ENCODE measurements around the gene MS4A2.
"Not testable (repeated sequence)": the region's sequence is repeated elsewhere in the genome, so short reads cannot be mapped to it uniquely, and the experiment has no call there.

The MS4A2 gene

DNA sequence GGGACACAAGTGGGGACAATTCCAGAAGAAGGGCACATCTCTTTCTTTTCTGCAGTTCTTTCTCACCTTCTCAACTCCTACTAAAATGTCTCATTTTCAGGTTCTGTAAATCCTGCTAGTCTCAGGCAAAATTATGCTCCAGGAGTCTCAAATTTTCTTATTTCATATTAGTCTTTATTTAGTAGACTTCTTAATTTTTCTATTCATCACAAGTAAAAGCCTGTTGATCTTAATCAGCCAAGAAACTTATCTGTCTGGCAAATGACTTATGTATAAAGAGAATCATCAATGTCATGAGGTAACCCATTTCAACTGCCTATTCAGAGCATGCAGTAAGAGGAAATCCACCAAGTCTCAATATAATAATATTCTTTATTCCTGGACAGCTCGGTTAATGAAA lies at the start of gene MS4A2:
TSS of gene MS4A2 (plus strand) at position 301 of the 400 bp plus-strand sequence. CDS start 102 bp downstream, outside the sequence.
- H3K4me3 ChIP-seq (ENCODE audit: low read length), result no peak within 1 kb of the TSS

DNA sequence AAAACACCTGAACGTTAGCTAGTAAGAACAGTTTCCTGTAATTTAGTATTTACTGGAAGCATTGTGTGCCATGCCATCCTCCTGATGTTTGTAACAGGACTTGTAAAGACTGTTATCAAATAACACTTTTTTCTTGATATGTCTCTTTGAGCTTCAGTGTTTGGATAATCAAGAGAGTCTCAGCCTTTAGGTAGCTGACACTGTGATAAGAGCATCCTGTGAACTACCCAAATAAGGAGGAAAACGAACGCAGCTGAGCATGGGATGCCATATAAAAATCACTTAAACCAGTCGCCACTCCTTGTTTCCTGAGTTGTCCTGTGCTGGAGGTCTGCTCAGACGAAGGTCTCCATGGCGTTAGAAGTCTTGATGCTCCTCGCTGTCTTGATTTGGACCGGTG lies 48.4 kb upstream of the MS4A2 start, which contains the start of gene OOSP2:
TSS of gene OOSP2 (plus strand) at position 301 of the 400 bp plus-strand sequence. CDS start at position 352, 51 bp downstream.
- no peak for TF ChIP-seq ZNF274 (IDR thresholded peaks at IDR 0.05; ENCODE audit: low read depth, low read length)
- H3K4me3 ChIP-seq (ENCODE audit: low read length), result no peak within 1 kb of the TSS

More for the DNA sequence above, at the start of gene MS4A2:
- TF ChIP-seq ZNF274 (IDR thresholded peaks at IDR 0.05; ENCODE audit: low read depth, low read length), result no peak

DNA sequence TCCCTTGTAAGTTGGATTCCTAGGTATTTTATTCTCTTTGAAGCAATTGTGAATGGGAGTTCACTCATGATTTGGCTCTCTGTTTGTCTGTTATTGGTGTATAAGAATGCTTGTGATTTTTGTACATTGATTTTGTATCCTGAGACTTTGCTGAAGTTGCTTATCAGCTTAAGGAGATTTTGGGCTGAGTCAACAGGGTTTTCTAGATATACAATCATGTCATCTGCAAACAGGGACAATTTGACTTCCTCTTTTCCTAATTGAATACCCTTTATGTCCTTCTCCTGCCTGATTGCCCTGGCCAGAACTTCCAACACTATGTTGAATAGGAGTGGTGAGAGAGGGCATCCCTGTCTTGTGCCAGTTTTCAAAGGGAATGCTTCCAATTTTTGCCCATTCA lies 38.0 kb upstream of the MS4A2 start:
- not testable (repeated sequence) for H3K4me3 ChIP-seq (ENCODE audit: low read length)

DNA sequence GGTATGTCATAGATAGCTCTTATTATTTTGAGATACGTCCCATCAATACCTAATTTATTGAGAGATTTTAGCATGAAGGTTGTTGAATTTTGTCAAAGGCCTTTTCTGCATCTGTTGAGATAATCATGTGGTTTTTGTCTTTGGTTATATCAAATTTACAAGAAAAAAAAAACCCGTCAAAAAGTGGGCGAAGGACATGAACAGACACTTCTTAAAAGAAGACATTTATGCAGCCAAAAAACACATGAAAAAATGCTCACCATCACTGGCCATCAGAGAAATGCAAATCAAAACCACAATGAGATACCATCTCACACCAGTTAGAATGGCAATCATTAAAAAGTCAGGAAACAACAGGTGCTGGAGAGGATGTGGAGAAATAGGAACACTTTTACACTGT lies 37.6 kb upstream of the MS4A2 start:
- H3K4me3 ChIP-seq (ENCODE audit: low read length), result not testable (repeated sequence)

DNA sequence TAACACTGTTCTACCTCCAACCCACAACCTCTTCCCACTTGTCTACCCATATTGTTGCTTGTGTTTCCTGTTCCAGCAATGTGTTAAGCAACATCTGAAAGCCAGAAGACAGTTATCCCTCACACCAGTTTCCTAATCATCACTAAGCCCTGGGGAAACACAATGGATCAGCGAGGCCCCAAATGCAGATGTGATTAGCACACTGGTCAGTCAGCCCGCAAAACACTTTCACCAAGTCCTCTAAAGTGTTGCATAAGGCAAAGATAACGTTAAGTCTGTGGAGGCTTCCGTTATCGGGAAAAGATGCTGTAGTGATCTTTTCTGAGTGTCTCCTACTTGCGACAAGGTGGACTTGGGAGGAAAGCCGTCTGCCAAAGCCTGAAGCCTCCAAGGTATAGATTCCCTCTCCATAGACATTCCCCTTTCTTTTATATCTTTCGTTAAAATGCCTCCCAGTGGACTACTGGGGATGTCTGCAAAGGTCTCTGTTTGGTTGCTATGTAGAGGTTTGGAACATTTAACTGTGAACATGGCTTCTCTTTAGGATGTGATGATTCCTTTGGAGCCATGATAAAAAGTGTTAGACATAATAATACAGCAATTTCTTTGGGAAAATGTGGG lies 32.0 kb upstream of the MS4A2 start, which contains the start of gene MS4A3:
TSS of gene MS4A3 (plus strand) at position 317 of the 621 bp plus-strand sequence. CDS start 4,496 bp downstream, outside the sequence.
- TF ChIP-seq ZNF274 (IDR thresholded peaks at IDR 0.05; ENCODE audit: low read depth, low read length), result no peak
- no peak within 1 kb of the TSS for H3K4me3 ChIP-seq (ENCODE audit: low read length)

DNA sequence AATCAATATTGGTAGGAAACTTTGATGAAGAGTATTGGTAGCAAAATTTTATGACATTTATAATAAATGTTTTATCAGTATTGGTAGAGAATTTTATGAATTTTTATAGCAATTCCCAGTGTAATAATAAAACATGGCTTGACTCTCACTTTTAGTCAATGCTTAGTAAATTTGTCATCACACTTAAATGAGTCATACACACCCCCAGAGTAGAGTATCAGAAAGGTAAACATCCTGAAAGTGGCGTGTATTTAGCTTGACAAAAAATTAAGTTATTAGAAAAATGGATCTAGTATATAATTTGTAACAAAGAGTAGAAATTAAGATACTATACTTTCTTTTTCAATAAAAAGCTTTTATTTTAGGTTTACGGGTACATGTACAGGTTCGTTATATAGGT lies 29.4 kb upstream of the MS4A2 start:
- TF ChIP-seq ZNF274 (IDR thresholded peaks at IDR 0.05; ENCODE audit: low read depth, low read length), result no peak
- H3K4me3 ChIP-seq (ENCODE audit: low read length), result no peak overlapping the region

DNA sequence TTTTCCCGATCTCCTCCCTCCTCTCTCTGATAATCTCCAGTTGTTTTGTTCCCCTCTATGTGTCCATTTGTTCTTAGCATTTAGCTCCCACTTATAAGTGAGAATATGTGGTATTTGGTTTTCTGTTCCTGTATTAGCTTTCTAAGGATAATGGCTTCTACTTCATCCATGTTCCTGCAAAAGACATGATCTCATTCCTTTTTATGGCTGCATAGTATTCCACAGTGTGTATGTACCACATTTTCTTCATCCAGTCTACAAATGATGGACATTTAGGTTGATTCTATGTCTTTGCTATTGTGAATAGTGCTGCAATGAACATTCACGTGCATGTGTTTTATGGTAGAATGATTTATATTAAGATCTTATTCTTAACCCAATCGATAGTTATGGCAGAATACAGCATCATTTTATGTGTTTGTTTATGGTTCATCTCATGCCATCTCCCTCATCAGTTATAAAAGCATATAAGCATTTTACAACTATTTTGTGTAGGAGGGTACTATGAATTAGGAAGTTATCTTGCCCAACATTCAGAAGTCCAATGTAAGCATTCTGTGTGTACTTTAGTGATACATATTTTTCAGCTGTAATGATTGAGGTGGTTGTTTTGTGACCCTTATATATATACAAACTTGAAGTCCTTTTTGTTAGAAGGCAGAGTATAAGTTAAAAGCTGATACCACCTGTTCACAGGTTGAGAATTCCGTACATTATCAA lies 28.8 kb upstream of the MS4A2 start:
- TF ChIP-seq ZNF274 (IDR thresholded peaks at IDR 0.05; ENCODE audit: low read depth, low read length), result no peak
- H3K4me3 ChIP-seq (ENCODE audit: low read length), result no peak overlapping the region

DNA sequence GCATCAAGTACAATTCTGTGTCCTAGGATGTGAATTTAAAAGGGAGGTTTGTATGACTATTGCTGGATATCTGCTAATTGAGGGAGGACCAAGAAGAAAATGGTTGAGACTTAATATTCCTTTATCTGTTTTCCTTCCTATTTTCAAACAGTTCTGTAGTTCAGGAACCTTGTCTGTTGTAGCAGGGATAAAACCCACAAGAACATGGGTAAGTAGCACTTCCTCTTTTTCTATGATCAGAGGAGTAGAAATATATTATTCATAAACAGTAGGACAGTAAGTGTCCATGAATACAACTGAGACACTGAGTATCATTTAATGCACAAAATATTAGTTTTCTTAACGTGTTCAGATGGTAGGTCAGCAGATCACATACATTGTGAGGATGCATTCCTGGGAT lies 24.4 kb upstream of the MS4A2 start:
- no peak for TF ChIP-seq ZNF274 (IDR thresholded peaks at IDR 0.05; ENCODE audit: low read depth, low read length)
- no peak overlapping the region for H3K4me3 ChIP-seq (ENCODE audit: low read length)

DNA sequence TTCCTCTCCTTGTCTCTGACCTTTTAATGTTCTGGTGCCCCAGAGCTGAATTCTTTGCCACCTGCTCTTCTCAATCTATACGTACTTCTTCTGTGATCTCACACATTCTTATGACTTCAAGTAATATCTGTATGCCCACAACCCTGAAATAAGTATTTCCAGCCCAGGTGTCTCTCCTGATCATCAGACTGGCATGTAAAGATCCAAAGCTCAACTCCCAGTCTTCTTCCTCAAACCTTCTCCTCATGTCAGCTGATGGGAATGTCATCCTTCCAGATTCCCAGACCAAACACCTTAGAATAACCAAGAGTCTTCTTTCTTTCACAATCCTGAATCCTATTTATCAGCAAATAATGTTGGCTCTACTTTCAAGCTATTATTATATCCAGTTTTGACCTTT lies 22.7 kb upstream of the MS4A2 start:
- TF ChIP-seq ZNF274 (IDR thresholded peaks at IDR 0.05; ENCODE audit: low read depth, low read length), result no peak
- H3K4me3 ChIP-seq (ENCODE audit: low read length), result no peak overlapping the region

DNA sequence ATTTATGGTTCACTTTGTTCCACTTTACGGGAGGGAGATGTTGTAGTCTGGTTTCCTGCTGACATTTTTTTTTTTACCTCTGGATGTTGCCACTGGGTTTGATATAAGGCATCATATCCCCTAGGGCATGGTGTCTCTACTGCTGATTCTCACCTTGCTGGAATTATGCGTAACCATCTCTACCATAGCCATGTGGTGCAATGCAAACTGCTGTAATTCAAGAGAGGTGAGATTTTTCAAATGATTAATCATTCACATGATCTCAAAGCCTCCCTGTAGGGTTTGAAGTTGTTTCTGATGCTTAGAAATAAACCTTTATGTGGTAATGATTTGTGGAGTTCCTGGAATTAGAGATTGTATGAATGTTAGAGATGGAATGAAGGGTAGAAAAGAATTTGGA lies 19.0 kb upstream of the MS4A2 start:
- no peak overlapping the region for H3K4me3 ChIP-seq (ENCODE audit: low read length)
- no peak for TF ChIP-seq ZNF274 (IDR thresholded peaks at IDR 0.05; ENCODE audit: low read depth, low read length)

DNA sequence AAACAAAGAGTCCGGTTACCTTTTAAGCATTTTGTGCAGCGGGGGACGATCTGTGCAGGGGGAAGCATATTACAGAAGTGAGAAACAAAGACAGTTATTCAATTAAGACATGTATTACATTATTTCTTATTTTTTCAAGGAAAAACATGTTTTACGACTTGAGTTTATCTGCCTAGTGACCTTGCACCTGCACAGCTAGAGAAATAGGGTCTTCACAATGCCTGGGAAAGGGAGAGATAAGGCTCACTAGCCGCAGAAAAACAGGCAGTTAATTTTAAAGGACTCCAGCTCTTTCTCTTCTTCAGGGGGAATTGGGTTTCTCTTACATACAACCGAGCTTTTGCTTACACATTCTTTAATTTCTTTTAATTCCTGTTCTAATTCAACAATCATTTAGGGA lies 16.8 kb upstream of the MS4A2 start:
- H3K4me3 ChIP-seq (ENCODE audit: low read length), result not testable (repeated sequence)

DNA sequence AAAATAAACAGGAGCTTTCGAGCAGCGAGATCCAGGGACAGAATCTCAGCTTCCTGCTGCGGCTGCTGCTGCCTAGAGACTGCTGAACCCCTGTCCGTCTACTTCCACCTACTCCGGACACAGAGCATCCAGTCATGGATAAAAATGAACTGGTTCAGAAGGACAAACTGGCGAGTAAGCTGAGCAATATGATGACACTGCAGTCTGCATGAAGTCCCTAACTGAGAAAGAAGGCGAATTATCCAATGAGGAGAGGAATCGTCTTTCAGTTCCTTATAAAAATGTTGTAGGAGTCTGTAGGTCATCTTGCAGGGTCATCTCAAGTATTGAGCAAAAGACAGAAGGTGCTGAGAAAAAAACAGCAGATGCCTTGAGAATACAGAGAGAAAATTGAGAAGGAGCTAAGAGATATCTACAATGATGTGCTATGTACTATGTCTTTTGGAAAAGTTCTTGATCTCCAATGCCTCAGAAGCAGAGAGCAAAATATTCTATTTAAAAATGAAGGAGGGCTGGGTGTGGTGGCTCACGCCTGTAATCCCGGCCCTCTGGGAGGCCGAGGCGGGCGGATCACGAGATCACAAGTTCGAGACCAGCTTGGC lies 11.1 kb upstream of the MS4A2 start:
- no peak overlapping the region for H3K4me3 ChIP-seq (ENCODE audit: low read length)
- no peak for TF ChIP-seq ZNF274 (IDR thresholded peaks at IDR 0.05; ENCODE audit: low read depth, low read length)

DNA sequence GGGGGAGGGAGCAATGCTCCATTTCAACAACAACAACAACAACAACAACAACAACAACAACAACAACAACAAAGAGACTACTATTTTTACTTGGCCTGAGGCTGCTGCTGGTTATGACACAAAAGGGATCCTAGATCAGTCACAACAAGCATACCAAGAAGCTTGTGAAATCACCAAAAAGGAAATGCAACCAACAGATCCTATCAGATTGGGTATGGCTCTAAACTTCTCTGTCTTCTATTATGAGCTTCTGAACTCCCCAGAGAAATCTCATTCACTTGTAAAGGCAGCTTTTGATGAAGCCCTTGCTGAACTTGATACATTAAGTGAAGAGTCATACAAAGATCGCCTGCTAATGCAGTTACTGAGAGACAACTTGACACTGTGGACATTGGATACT lies 10.5 kb upstream of the MS4A2 start:
- no peak for TF ChIP-seq ZNF274 (IDR thresholded peaks at IDR 0.05; ENCODE audit: low read depth, low read length)
- no peak overlapping the region for H3K4me3 ChIP-seq (ENCODE audit: low read length)

DNA sequence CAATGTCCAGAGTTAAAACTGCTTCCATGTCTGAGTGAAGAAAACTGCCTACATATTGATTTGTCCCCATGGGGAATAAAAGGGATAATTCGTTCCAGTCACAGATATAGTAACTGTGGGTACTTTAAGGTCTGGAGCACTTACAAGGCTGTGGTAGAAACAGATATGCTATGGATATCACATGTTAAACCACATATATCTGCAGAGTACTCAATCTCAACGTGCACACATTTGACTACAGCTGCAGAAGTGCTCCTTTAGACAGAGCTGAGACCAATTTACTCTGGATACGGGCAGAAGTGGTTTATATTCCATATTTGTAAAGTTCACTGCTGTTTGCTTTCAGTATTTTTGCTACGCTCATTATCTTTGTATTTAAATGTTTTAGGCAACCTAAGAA lies 9.7 kb upstream of the MS4A2 start:
- H3K4me3 ChIP-seq (ENCODE audit: low read length), result no peak overlapping the region
- TF ChIP-seq ZNF274 (IDR thresholded peaks at IDR 0.05; ENCODE audit: low read depth, low read length), result no peak

DNA sequence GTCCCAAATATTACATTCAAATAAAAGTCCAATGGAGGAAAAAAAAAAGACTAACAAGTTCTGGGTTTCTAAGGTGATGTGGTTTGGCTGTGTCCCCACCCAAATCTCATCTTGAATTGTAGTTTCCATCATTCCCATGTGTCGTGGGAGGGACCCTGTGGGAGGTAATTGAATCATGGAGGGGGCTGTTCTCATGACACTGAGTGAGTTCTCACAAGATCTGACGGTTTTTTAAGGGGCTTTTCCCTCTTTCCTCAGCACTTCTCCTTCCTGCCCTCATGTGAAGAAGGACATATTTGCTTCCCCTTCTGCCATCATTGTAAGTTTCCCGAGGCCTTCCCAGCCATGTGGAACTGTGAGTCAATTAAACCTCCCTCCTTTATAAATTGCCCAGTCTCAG lies 7.9 kb upstream of the MS4A2 start:
- H3K4me3 ChIP-seq (ENCODE audit: low read length), result no peak overlapping the region
- no peak for TF ChIP-seq ZNF274 (IDR thresholded peaks at IDR 0.05; ENCODE audit: low read depth, low read length)

Data from GM08714 (cell line).